ENCODE data around the gene SALL4.

DNA sequence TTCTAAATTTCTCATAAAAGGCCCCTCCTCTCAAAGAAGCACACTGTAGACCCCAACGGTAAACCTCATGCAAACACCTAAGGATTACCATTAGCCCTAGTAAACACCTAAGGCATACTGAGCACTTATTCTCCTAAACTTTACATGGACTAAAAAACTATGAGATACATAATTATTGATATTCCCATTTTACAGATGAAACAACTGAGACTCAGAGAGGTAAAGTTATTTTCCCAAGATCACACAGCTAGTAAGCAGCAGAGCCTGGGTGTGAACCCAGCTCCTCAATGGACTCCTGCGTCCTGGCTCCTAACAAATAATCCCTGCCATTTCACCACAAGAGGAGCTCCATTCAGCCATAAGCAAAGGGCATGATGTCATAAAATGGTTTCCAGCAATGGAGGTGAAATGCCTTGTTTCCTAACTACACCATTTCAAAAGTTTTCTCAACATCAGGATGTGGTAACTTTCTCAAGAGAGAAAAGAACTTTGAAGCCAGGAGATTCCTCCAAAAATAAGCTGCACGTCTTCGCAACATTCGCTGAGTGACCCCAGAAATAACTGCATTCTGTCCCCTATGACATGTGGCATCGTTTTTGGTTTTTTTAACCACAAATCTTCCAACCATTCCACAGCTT lies 38.2 kb downstream of the SALL4 start:
- no peak for TF ChIP-seq GATA2 (IDR thresholded peaks at IDR 0.05; ENCODE audit: low read depth, low read length)
- TF ChIP-seq GATA3 (IDR thresholded peaks at IDR 0.05; ENCODE audit: low read depth, low read length) = no peak

Measured in SH-SY5Y (cell line).